HepG2 (cell line): Measurements from ENCODE around the gene MFN2. TPM values are rescaled to one million over a fixed set of nuclear protein-coding genes. Genes with fewer than 3 reads are reported as not detected.

Experiments
- ATF7 ChIP-seq, 2 experiments: fragments of 450-650 bp in 1 of 2; sonication (generic) in 1 of 2; formaldehyde crosslinking in 1 of 2; IDR thresholded peaks; 2 replicates each; pipeline versions ENCODE4 v1.4.0 to v1.6.1; 2016 to 2020; ENCODE audit warnings: antibody characterized with exemption in 1 of 2, mild to moderate bottlenecking in 1 of 2, missing genetic modification reagents in 1 of 2
- CSRNP1 ChIP-seq: sonication (generic); formaldehyde crosslinking; IDR thresholded peaks from 2 replicates; pipeline ENCODE4 v1.8.1; 2023; ENCODE audit warnings: mild to moderate bottlenecking, missing genetic modification reagents
- FOXK1 ChIP-seq: sonication (generic); formaldehyde crosslinking; IDR thresholded peaks from 2 replicates; pipeline ENCODE4 v1.4.0; 2020; ENCODE audit warnings: low read depth, missing genetic modification reagents, borderline replicate concordance
- MXI1 ChIP-seq: IDR thresholded peaks from 3 replicates; pipeline ENCODE4 v1.6.1; 2012; ENCODE audit warnings: low read depth, low read length, inconsistent platforms, borderline replicate concordance
- MZF1 ChIP-seq: sonication (generic); formaldehyde crosslinking; IDR thresholded peaks from 2 replicates; pipeline ENCODE4 v1.8.1; 2023; ENCODE audit warnings: mild to moderate bottlenecking, missing genetic modification reagents, borderline replicate concordance
- PAWR ChIP-seq: sonication (generic); formaldehyde crosslinking; IDR thresholded peaks from 2 replicates; pipeline ENCODE4 v1.4.0; 2020; ENCODE audit warnings: missing genetic modification reagents, mild to moderate bottlenecking, borderline replicate concordance
- SAP130 ChIP-seq: IDR thresholded peaks from 2 replicates; pipeline ENCODE4 v1.6.1; 2016; ENCODE audit warnings: low read depth
- SATB2 ChIP-seq: sonication (generic); formaldehyde crosslinking; IDR thresholded peaks from 2 replicates; pipeline ENCODE4 v1.5.0; 2020; ENCODE audit warnings: missing genetic modification reagents
- SP2 ChIP-seq: sonication (generic); formaldehyde crosslinking; IDR thresholded peaks from 2 replicates; pipeline ENCODE4 v1.5.1; 2020; ENCODE audit warnings: mild to moderate bottlenecking, missing genetic modification reagents
- ZNF607 ChIP-seq: sonication (generic); formaldehyde crosslinking; IDR thresholded peaks from 2 replicates; pipeline ENCODE4 v1.5.1; 2020; ENCODE audit warnings: missing genetic modification reagents, mild to moderate bottlenecking, borderline replicate concordance
- polyA plus RNA-seq, 8 experiments: library from polyadenylated mRNA; depleted of rRNA in 3 of 8; stranded (reverse) in 7 of 8; unstranded in 1 of 8; fragments of >200 nt; fragmentation: Illumina TruSeq in 4 of 8; extraction: Trizol in 4 of 8; gene quantifications; 2 replicates each; pipeline versions ENCODE4 v1.2.1 to v1.2.3, GENCODE V29; 2011 to 2016; ENCODE audit warnings: low read depth in 4 of 8, missing spikeins in 1 of 8, mixed read lengths in 1 of 8; ENCODE audit not compliant: insufficient read depth in 1 of 8
- total RNA-seq, 5 experiments: library from RNA; depleted of rRNA; stranded (reverse); fragments of >200 nt; fragmentation: Illumina TruSeq; extraction: Trizol; gene quantifications; 2 replicates each; pipeline ENCODE4 v1.2.3, GENCODE V29; 2016; ENCODE audit warnings: low read depth in 1 of 5
- TF ChIP-seq, protein P1 (sequence below): sonication (generic); formaldehyde crosslinking; IDR thresholded peaks from 2 replicates; pipeline ENCODE4 v1.4.0; 2020; ENCODE audit warnings: mild to moderate bottlenecking, missing genetic modification reagents
- TF ChIP-seq, protein P2 (sequence below): fragments of 450-650 bp; IDR thresholded peaks from 2 replicates; pipeline ENCODE4 v1.6.1; 2017
- TF ChIP-seq, protein P3 (sequence below): sonication (generic); formaldehyde crosslinking; IDR thresholded peaks from 2 replicates; pipeline ENCODE4 v1.5.1; 2020; ENCODE audit warnings: mild to moderate bottlenecking, missing genetic modification reagents, moderate library complexity
- TF ChIP-seq, protein P4 (sequence below): sonication (generic); formaldehyde crosslinking; conservative IDR thresholded peaks from 2 replicates; pipeline ENCODE4 v1.8.0; 2022; ENCODE audit warnings: missing genetic modification reagents
- TF ChIP-seq, protein P5 (sequence below): sonication (generic); formaldehyde crosslinking; IDR thresholded peaks from 2 replicates; pipeline ENCODE4 v1.5.0; 2020; ENCODE audit warnings: mild to moderate bottlenecking, missing genetic modification reagents, borderline replicate concordance

MFN2 gene
- total and polyA plus RNA-seq, 2 of the 13 experiments (the other 11 are each of a cell fraction or from before 2014, with no cell fraction given): 38.7 to 60.9 TPM

DNA sequence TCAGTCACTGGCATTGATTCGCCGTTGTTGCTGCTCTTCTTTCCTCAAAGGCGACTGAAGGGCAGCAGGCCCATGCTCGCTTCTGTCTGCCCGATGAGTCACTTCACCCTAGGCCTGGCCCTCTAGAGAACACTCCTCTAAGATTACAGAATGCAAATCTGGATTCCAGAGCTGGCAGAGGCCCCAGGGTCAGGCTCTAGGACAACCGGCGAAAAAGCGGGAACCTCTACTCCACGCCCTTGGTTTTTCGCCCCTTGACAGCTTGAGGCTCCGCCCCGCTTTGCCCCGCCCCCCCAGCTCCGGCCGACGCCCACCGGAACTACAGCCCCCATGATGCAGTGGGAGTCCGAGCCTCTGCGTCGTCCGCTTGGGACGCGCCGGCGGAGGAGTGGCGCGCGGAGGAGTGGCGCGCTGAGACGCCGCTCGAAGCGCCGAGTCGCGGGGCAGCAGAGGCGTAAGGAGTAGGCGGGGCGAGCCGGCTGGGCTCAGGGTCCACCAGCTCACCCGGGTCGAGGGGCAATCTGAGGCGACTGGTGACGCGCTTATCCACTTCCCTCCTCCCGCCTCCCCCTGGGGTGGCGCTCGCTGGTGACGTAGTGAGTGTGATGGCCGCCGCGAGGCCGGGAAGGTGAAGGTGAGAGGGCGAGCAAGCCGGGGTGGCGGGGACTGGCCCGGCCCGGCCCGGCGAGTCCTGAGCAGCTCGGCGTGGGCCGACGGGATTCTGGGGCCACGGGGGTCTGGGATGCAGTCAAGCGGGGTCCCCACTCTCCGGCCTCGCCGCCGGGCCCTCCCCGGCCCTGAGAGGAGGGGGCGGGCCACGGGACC lies at the start of gene MFN2 (continued):
- peak; percentile 29; the same call in 1 of the 2 replicates for TF ChIP-seq ATF7 (IDR thresholded peaks at IDR 0.05)
- peak; percentile 80; the same call in 1 of the 2 replicates for TF ChIP-seq ATF7 (CRISPR knock-in tag; IDR thresholded peaks at IDR 0.05)
- TF ChIP-seq MZF1 (CRISPR knock-in tag): no peak
- TF ChIP-seq PAWR (CRISPR knock-in tag): no peak
- TF ChIP-seq MXI1: peak; percentile 70; the same call in 1 of the 3 replicates
- TF ChIP-seq, protein P1, sequence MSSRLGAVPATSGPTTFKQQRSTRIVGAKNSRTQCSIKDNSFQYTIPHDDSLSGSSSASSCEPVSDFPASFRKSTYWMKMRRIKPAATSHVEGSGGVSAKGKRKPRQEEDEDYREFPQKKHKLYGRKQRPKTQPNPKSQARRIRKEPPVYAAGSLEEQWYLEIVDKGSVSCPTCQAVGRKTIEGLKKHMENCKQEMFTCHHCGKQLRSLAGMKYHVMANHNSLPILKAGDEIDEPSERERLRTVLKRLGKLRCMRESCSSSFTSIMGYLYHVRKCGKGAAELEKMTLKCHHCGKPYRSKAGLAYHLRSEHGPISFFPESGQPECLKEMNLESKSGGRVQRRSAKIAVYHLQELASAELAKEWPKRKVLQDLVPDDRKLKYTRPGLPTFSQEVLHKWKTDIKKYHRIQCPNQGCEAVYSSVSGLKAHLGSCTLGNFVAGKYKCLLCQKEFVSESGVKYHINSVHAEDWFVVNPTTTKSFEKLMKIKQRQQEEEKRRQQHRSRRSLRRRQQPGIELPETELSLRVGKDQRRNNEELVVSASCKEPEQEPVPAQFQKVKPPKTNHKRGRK (CRISPR knock-in tag): no peak
- peak; percentile 70; the same call in 1 of the 2 replicates for TF ChIP-seq SP2 (CRISPR knock-in tag)
- peak; percentile 56 for TF ChIP-seq ZNF607 (CRISPR knock-in tag)
- TF ChIP-seq, protein P2, sequence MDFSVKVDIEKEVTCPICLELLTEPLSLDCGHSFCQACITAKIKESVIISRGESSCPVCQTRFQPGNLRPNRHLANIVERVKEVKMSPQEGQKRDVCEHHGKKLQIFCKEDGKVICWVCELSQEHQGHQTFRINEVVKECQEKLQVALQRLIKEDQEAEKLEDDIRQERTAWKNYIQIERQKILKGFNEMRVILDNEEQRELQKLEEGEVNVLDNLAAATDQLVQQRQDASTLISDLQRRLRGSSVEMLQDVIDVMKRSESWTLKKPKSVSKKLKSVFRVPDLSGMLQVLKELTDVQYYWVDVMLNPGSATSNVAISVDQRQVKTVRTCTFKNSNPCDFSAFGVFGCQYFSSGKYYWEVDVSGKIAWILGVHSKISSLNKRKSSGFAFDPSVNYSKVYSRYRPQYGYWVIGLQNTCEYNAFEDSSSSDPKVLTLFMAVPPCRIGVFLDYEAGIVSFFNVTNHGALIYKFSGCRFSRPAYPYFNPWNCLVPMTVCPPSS: no peak
- peak; percentile 74; the same call in 1 of the 2 replicates for TF ChIP-seq FOXK1 (CRISPR knock-in tag)
- TF ChIP-seq, protein P3, sequence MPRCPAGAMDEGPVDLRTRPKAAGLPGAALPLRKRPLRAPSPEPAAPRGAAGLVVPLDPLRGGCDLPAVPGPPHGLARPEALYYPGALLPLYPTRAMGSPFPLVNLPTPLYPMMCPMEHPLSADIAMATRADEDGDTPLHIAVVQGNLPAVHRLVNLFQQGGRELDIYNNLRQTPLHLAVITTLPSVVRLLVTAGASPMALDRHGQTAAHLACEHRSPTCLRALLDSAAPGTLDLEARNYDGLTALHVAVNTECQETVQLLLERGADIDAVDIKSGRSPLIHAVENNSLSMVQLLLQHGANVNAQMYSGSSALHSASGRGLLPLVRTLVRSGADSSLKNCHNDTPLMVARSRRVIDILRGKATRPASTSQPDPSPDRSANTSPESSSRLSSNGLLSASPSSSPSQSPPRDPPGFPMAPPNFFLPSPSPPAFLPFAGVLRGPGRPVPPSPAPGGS (CRISPR knock-in tag): peak; percentile 71; the same call in 1 of the 2 replicates
- no peak for TF ChIP-seq CSRNP1 (CRISPR knock-in tag)
- peak; percentile 74 for TF ChIP-seq SAP130 (CRISPR knock-in tag)
- TF ChIP-seq, protein P4, sequence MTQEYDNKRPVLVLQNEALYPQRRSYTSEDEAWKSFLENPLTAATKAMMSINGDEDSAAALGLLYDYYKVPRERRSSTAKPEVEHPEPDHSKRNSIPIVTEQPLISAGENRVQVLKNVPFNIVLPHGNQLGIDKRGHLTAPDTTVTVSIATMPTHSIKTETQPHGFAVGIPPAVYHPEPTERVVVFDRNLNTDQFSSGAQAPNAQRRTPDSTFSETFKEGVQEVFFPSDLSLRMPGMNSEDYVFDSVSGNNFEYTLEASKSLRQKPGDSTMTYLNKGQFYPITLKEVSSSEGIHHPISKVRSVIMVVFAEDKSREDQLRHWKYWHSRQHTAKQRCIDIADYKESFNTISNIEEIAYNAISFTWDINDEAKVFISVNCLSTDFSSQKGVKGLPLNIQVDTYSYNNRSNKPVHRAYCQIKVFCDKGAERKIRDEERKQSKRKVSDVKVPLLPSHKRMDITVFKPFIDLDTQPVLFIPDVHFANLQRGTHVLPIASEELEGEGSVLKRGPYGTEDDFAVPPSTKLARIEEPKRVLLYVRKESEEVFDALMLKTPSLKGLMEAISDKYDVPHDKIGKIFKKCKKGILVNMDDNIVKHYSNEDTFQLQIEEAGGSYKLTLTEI (CRISPR knock-in tag): no peak
- TF ChIP-seq, protein P5, sequence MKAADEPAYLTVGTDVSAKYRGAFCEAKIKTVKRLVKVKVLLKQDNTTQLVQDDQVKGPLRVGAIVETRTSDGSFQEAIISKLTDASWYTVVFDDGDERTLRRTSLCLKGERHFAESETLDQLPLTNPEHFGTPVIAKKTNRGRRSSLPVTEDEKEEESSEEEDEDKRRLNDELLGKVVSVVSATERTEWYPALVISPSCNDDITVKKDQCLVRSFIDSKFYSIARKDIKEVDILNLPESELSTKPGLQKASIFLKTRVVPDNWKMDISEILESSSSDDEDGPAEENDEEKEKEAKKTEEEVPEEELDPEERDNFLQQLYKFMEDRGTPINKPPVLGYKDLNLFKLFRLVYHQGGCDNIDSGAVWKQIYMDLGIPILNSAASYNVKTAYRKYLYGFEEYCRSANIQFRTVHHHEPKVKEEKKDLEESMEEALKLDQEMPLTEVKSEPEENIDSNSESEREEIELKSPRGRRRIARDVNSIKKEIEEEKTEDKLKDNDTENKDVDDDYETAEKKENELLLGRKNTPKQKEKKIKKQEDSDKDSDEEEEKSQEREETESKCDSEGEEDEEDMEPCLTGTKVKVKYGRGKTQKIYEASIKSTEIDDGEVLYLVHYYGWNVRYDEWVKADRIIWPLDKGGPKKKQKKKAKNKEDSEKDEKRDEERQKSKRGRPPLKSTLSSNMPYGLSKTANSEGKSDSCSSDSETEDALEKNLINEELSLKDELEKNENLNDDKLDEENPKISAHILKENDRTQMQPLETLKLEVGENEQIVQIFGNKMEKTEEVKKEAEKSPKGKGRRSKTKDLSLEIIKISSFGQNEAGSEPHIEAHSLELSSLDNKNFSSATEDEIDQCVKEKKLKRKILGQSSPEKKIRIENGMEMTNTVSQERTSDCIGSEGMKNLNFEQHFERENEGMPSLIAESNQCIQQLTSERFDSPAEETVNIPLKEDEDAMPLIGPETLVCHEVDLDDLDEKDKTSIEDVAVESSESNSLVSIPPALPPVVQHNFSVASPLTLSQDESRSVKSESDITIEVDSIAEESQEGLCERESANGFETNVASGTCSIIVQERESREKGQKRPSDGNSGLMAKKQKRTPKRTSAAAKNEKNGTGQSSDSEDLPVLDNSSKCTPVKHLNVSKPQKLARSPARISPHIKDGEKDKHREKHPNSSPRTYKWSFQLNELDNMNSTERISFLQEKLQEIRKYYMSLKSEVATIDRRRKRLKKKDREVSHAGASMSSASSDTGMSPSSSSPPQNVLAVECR (CRISPR knock-in tag): peak; percentile 87
- 0 out of 2 replicates have a peak, but pooled peaks have one; percentile 23 for TF ChIP-seq SATB2
